ENCODE results near the gene TMEM117.
"Not testable (repeated sequence)": the region's sequence is repeated elsewhere in the genome, so short reads cannot be mapped to it uniquely, and the experiment has no call there.

GRCh38 chr12:44379113-44379512 lies 543.2 kb downstream of the TMEM117 start:
- not testable (repeated sequence) for TF ChIP-seq CTCF (IDR thresholded peaks at IDR 0.05; ENCODE audit: low read depth, low read length, poor library complexity, severe bottlenecking); EZH2phosphoT487 (IDR thresholded peaks at IDR 0.05; ENCODE audit: borderline replicate concordance, low read length)
